Cerebellar cortex (tissue), 1 donor: Measurements from ENCODE around the gene GTPBP6.

Experiments
- DNase-seq: peaks from one replicate; pipeline ENCODE4 v3.0.0-alpha.2; 2015; ENCODE audit warnings: low spot score

Gene GTPBP6, protein sequence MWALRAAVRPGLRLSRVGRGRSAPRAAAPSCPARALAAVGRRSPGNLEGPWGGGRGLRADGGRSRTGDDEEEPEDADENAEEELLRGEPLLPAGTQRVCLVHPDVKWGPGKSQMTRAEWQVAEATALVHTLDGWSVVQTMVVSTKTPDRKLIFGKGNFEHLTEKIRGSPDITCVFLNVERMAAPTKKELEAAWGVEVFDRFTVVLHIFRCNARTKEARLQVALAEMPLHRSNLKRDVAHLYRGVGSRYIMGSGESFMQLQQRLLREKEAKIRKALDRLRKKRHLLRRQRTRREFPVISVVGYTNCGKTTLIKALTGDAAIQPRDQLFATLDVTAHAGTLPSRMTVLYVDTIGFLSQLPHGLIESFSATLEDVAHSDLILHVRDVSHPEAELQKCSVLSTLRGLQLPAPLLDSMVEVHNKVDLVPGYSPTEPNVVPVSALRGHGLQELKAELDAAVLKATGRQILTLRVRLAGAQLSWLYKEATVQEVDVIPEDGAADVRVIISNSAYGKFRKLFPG

DNA sequence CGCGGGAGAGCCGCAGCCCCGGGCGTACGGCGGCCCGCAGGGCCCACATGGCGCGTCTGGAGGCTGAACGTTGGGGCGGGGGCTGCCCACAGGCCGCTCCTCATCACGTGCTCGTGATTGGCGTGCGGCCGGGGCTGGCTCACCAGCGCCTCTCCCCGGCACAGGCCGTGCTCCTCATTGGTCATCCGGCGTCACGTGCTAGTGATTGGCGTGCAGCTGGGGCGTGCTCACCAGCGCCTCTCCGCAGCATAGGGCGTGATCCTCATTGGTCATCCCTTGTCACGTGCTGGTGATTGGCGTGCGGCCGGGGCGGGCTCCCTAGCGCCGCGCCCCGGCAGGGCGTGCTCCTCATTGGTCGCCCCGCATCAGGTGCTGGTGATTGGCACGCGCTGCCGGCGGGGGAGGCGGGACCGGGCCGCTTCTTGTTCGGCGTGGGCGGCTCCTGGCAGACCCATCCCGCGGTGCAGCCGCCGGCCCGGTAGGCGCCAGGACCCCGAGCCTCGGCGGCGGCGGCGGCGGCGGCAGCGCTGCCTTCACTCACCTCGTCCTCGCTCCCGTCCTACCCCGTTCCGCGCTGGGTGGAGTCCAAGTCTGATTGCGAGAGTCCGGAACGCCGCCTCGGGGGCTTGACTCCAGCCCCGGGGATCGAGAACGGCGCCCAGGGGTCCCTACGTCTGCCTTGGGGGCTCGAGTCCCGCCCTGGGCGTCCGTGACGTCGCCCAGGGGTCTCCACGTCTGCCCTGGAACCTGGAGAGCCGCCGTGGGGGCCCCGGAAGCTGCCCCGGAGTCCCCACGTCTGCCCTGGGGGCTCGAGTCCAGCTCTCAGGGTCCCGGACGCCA lies at the start of gene GTPBP6:
GTPBP6 (minus strand) TSS at position 58 of the 840 bp plus-strand sequence; CDS start at position 49, 9 bp downstream.
- peak; percentile 99 for DNase-seq

DNA sequence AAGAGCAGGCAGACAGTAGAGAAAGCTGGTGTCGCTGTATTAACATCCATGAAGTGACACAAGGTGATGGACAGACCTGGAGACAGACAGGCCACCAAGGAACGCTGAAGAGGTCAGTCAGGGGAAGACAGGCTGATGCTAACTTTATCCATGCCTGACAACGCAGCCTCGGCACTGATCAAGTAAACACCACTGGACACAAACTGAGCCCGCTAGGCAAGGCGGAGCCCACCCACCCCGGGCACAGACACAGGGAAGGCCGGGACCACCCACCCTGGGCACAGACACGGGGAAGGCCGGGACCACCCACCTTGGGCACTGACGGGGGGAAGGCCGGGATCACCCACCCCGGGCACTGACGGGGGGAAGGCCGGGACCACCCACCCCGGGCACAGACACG lies 49.3 kb upstream of the GTPBP6 start:
- no peak for DNase-seq

DNA sequence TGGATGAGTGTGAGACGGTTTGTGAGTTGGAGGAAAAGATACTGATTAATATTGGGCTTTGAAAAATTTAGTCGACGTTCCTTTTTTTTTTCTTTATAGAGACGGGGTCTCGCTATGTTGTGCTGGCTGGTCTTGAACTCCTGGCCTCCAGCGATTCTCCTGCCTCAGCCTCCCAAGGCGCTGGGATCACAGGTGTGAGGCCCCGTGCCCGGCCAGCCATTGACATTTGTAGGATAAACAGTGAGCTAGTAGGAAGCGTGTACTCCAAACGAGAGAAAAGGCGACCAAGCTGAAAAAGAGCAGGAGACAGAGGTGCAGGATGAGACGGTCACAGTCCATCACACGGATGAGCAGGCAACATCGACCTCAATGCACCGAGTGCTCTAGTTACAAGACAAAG lies 48.8 kb upstream of the GTPBP6 start:
- DNase-seq = no peak

DNA sequence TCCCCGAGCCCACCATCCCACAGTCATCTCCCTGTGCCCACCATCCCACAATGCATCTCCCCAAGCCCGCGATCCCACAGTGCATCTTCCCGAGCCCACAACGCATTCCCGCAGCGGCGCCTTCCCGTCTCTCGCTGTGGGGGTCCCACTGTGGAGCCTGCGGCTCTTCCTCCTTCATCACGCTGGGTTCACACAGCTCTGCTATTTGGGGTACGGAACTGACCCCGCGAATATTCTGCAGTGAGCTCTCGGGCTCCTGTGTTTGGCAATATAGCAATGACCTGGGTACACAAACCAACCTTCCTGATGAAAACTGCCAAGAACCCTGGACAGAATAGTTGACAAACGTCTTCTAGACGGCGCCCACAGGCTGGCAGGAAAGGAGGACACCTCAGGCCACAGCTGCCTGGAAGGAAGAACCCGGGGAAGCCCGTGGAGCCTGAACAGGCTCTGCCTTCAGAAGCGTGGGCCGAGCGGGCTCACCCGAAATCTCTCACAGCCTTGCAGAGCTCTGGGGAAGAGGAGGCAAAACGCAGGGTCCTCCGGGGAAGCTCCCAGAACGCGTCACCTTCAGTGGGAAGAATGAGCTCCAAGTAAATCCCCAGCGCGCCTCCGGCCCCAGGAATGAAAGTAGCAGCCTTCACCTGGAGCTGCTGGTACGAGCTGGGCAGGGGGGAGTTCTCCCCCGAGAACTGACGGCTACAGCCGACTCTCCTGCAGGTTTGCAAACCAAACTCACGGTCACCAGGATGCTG lies 45.2 kb upstream of the GTPBP6 start:
- DNase-seq = no peak

DNA sequence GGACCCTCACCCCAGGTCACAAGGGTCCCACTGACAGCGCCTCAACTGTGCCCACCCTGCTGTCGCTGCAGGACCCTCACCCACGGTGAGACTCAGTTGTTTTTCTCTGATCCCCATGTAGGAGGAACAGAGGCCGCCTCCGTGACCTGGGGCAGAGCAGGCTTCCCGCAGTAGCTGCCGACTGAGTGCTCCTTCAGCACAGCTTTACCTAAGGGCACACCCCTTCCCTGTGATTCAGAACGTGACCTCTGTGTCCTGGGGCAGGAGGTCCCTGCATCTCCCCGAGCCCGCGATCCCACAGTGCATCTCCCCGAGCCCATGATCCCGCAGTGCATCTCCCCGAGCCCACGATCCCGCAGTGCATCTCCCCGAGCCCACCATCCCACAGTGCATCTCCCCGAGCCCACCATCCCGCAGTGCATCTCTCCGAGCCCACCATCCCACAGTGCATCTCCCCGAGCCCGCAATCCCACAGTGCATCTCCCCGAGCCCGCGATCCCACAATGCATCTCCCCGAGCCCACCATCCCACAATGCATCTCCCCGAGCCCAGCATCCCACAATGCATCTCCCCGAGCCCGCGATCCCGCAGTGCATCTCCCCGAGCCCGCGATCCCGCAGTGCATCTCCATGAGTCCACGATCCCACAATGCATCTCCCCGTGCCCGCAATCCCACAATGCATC lies 44.5 kb upstream of the GTPBP6 start:
- DNase-seq = no peak

DNA sequence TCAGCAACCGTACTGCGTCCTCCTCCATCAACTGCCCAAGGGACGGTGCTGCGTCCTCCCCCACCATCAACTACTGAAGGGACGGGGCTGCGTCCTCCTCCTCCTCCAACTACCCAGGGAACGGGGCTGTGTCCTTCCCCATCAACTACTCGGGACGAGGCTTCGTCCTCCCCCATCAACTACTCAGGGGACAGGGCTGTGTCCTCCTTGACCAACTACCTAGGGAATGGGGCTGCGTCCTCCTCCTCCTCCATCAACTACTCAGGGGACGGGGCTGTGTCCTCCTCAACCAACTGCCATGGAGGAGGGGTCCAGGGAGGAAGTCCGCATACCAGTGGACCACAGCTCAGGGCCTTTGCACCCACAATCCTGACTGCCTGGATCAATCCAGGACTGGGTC lies 43.8 kb upstream of the GTPBP6 start:
- DNase-seq = no peak

- DNase-seq = no peak
Measured at GRCh38 chrX:361231-362145, 42.9 kb upstream of the GTPBP6 start.

DNA sequence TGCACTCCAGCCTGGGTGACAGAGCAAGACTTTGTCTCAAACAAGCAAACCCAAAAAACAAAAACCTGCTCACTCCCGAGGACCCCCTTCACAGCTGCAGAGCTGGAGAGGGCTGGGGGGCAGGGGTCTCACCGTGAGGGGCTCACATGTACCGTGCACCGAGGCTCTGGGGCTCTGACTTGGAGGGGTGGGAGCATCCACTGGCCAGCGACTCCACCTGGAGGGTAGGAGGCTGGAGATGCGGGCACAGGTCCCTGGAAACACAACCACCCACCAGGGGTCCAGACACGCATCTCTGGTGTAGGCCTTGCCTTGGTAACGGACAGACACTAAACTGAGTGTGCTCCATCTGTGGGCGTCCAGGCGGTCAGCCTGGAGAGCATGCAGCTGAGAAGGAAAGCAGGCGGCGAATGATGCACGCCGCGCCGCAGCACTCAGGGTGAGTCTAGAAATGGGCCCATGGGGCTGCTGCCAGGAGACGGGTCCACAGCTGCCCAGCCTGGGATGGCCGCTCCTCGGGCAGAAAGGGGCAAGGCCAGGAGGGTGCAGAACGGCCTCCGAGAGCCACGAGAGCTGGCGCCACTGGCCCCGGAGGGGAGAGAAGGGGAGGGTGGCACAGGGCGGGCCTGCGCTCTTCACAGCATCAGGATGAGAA lies 42.0 kb upstream of the GTPBP6 start:
- DNase-seq = no peak

- DNase-seq = no peak
Measured at GRCh38 chrX:358651-359143, 40.1 kb upstream of the GTPBP6 start.

DNA sequence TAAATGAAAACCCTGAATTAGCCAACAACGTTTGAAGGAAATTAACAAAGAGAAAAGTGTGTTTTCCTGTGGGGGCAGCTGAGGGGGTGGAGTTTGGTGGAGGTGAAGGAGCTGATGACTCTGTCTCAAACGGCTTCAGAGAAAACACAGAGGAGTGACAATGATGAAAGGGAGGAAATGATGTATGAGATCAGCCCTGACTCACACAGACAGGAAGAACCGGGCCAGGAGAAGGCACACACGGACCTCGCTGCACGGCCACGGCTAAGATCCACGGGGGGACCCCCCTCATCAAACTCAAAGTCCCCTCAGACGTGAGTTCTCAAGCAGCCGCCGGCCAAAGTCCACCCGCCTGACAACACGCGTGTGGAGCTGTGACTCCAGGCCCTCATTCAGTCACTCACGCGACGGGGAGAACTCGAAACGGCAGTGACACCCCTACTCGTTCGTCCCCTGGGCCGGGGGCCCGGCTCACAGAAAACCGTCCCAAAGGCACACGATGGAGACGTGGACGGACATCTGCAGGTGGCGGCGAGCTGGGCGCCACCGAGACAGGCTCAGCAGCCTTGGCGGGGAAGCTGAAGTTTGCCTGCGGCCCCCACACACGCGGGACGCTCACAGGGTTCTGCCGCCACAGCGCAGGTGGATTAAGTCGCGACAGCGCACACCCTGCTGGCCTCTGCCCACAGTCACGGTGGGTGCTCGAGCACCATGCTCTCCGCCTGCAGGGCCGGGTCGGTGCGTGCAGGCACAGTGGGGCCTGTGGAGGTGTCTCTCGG lies 39.3 kb upstream of the GTPBP6 start:
- no peak for DNase-seq

DNA sequence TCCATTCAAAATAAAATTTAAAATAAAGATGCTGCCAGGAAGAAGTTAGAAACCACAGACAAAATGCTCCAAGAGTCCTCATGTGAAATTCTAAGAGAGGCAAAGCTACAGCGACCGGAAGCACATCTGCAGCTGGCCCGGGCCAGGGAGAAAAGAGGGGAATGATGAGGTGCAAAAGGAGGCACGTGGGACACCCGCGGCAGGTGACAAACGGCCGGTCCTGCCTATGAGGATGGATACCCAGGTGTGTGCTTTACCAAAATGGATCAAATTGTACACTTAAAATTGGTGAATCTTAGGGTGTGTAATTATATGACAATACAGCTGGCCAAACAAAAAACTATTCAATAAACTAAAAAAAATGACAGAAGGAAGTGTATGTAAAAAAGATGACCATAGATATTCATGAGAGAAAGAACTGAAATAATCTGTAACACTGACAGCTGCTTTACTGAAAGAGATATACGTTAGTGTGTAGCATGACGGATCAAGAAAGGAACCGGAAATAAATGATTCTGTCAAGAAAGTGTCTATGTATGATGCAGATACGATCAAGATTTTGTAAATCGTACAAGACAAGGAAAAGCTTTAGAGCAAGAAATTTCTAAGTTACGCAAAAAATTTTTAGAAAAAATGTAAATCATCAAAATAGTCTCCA lies 38.6 kb upstream of the GTPBP6 start:
- no peak for DNase-seq

DNA sequence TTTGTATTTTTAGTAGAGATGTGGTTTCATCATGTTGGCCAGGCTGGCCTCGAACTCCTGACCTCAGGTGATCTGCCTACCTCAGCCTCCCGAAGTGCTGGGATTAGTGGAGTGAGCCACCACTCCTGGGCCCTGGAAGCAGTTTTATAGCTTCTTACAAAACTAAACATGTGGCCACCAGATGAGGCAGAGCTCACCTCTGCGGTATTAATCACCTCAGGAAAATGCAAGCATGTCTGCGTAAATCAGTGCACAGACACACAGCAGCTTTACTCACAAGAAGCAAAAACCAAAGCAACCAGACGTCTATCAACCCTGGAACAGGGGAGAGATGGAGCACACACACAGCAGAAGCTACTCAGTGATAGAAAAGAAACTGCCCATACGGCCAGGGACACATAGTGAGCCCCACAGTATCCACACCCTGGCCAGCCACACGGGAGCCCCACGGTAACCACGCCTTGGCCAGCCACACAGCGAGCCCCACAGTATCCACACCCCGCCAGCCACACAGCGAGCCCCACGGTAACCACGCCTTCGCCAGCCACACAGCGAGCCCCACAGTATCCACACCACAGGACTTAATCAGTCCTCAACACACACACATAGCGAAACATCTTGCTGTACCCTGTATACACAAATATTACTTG lies 37.9 kb upstream of the GTPBP6 start:
- DNase-seq = no peak

- DNase-seq = no peak
Measured at GRCh38 chrX:355329-356050, 36.9 kb upstream of the GTPBP6 start.

- DNase-seq = no peak
Measured at GRCh38 chrX:353566-354535, 35.3 kb upstream of the GTPBP6 start.

DNA sequence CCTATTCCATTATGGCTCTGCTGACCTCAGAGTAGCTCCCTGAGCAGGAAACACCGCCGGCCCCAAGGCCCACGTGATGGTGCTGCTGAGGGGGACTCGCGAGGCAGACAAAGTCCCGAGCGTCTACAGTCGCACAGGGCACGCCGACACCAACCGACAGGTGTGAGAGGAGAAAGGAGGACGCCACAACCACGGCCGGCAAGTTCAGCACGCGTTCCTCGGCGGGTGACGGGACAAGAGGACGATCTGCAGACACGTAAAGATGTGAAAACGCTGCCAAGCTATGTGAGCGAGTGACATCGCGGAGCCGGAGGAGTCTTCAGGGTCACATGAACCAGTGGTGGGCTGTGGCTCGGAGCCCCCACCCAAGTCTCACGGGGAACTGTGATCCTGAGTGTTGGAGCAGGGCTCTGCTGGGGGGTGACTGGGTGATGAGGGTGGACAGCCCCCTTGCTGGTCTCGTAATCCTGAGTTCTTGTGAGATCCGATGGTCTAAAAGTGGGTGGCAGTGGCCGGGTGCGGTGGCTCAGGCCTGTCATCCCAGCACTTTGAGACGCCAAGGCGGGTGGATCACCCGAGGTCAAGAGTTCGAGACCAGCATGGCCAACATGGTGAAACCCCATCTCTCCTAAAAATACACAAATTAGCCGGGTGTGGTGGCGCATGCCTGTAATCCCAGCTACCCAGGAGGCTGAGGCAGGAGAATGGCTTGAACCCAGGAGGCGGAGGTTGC lies 34.2 kb upstream of the GTPBP6 start:
- no peak for DNase-seq
